ENCODE data around the gene ATXN1.
"Not testable (repeated sequence)": the region's sequence is repeated elsewhere in the genome, so short reads cannot be mapped to it uniquely, and the experiment has no call there.

ATXN1 gene

DNA sequence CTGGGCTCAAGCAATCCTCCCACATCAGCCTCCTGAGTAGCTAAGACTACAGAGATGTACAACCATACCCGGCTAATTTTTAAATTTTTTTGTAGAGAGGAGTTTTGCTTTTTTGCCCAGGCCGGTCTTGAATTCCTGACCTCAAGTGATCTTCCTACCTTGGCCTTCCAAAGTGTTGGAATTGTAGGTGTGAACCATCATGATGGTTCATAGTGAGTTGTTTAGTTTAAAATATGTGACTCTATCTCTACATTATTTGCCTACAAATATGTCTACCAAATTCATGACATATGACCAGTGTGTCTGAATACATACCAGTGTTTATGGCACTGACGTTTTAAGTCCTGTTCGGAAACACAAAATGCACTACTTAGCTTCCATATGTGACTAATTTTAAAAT, 367.9 kb downstream of the ATXN1 start:
- TF ChIP-seq, protein P1, sequence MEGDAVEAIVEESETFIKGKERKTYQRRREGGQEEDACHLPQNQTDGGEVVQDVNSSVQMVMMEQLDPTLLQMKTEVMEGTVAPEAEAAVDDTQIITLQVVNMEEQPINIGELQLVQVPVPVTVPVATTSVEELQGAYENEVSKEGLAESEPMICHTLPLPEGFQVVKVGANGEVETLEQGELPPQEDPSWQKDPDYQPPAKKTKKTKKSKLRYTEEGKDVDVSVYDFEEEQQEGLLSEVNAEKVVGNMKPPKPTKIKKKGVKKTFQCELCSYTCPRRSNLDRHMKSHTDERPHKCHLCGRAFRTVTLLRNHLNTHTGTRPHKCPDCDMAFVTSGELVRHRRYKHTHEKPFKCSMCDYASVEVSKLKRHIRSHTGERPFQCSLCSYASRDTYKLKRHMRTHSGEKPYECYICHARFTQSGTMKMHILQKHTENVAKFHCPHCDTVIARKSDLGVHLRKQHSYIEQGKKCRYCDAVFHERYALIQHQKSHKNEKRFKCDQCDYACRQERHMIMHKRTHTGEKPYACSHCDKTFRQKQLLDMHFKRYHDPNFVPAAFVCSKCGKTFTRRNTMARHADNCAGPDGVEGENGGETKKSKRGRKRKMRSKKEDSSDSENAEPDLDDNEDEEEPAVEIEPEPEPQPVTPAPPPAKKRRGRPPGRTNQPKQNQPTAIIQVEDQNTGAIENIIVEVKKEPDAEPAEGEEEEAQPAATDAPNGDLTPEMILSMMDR (IDR thresholded peaks at IDR 0.05; ENCODE audit: insufficient read depth, low read length, poor library complexity, severe bottlenecking): no peak
- no peak overlapping the region for H3K4me3 ChIP-seq (replicated peaks; ENCODE audit: low read depth, low read length)
- H3K36me3 ChIP-seq (ENCODE audit: control insufficient read depth, insufficient read depth, low read length): no peaks in the 10 kb centered on the region; the same call in 1 of the 2 replicates
- no peaks in the 10 kb centered on the region for H3K27me3 ChIP-seq (replicated peaks; ENCODE audit: control insufficient read depth, insufficient read depth, low read length)
- DNase-seq (ENCODE audit: extremely low read depth, insufficient read length): no peak

DNA sequence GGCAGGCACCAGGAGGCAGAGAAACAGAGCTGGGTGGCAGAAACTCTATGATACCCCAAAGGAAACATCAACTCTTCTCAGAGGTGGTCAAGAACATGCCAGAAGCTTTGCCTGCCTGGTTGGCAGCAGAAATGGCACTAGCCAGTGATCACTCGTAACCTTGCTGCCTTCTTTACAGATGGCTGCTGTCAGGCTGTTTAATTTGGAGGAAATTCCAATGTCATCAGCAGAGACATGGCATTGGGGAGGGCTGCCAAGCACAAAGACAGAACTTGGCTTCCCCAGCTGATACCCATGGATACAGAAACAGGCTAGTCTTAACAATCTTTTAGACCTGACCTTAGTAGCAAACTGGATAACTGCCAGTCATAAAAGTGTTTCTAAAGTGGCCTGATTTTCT, 369.2 kb downstream of the ATXN1 start:
- DNase-seq (ENCODE audit: extremely low read depth, insufficient read length): no peak
- TF ChIP-seq, protein P1 (IDR thresholded peaks at IDR 0.05; ENCODE audit: insufficient read depth, low read length, poor library complexity, severe bottlenecking): no peak
- H3K27me3 ChIP-seq (replicated peaks; ENCODE audit: control insufficient read depth, insufficient read depth, low read length): no peaks in the 10 kb centered on the region
- no peak overlapping the region for H3K4me3 ChIP-seq (replicated peaks; ENCODE audit: low read depth, low read length)
- no peaks in the 10 kb centered on the region; the same call in 1 of the 2 replicates for H3K36me3 ChIP-seq (ENCODE audit: control insufficient read depth, insufficient read depth, low read length)

DNA sequence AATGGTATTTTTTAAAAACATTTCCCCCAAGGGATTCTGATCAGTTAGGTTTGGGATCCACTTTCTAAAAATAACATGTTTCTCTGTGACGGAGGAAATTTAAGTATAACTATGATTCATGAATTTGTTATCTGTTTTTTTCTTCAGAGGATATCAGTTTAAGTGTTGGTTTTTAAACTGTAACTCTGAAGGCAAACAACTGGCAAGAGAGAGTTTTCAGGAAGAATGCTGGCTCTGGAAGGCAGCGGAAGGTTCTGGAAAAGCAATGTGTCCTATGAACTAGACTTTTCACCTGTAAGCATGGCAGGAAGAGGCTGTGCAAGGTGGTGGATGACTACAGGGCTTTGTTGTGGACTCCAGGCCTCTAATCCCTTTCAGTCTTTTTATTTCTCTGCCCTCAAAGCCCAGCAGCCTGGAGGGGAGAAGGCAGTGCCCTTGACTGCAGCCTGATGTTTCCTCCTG, 369.8 kb downstream of the ATXN1 start:
- Histone ChIP-seq H3K27me3 (replicated peaks; ENCODE audit: control insufficient read depth, insufficient read depth, low read length) (no peaks in the 10 kb centered on the region), H3K4me3 (replicated peaks; ENCODE audit: low read depth, low read length) (no peak overlapping the region), H3K36me3 (ENCODE audit: control insufficient read depth, insufficient read depth, low read length) (no peaks in the 10 kb centered on the region; the same call in 1 of the 2 replicates)
- DNase-seq (ENCODE audit: extremely low read depth, insufficient read length): no peak
- TF ChIP-seq, protein P1 (IDR thresholded peaks at IDR 0.05; ENCODE audit: insufficient read depth, low read length, poor library complexity, severe bottlenecking): no peak

DNA sequence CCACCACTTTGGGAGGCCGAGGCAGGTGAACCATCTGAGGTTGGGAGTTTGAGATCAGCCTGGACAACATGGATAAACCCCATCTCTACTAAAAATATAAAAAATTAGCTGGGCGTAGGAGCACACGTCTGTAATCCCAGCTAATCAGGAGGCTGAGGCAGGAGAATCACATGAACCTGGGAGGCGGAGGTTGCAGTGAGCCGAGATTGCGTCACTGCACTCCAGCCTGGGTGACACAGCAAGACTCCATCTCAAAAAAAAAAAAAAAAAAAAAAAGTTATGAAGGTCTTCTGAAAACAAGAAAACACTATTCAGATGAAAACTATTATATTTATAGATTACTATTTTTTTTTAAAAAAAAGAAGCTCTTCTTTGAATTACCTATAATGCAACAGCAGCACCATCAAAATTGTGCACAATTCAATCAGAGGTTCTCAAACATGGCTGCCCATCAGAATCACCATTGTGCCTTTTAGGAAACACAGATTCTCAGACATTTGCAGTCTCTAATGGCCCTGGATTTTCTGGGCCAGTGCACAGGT, 370.3 kb downstream of the ATXN1 start:
- H3K27me3 ChIP-seq (replicated peaks; ENCODE audit: control insufficient read depth, insufficient read depth, low read length); H3K4me3 ChIP-seq (replicated peaks; ENCODE audit: low read depth, low read length); DNase-seq (ENCODE audit: extremely low read depth, insufficient read length); H3K36me3 ChIP-seq (ENCODE audit: control insufficient read depth, insufficient read depth, low read length): not testable (repeated sequence)

DNA sequence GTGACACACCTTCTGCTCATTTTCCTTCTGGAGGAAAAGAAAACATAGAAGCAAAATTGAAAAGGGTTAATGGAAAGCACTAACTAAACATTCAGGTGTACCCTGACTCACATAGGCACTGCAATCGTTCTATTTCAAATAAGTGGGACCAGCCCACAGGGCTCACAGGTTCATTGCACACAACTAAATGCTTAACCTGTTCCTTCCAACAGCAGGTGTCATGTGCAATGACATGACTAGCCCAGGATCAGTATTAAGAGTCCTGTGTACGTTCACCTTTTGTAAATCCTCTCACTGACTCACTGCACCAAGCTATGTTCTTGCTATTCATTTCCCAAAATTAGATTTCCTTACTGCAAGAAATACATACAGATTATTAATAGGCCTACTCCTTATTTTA, 371.6 kb downstream of the ATXN1 start:
- no peak for DNase-seq (ENCODE audit: extremely low read depth, insufficient read length)
- H3K4me3 ChIP-seq (replicated peaks; ENCODE audit: low read depth, low read length): no peak overlapping the region
- TF ChIP-seq, protein P1 (IDR thresholded peaks at IDR 0.05; ENCODE audit: insufficient read depth, low read length, poor library complexity, severe bottlenecking): no peak
- H3K27me3 ChIP-seq (replicated peaks; ENCODE audit: control insufficient read depth, insufficient read depth, low read length): no peaks in the 10 kb centered on the region
- no peaks in the 10 kb centered on the region; the same call in 1 of the 2 replicates for H3K36me3 ChIP-seq (ENCODE audit: control insufficient read depth, insufficient read depth, low read length)

DNA sequence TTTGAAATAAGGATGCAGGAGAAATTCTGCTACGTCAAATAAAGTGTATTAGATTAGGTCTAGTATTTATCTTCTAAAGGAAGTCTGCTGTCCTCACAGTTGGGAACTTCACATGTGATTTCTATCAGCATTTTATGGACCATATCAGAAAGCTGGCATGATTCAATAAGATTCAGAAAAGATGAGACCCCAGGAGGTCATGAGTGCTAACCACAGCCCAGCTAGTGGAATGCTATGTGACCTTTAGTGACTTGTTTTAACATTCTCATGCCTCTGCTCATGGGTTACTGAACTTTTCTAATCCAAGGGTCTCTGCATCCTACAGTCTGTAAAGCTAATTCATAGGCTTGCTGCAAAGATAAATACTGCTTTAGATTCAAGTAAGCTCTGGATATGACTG, 372.8 kb downstream of the ATXN1 start:
- Histone ChIP-seq H3K36me3 (ENCODE audit: control insufficient read depth, insufficient read depth, low read length) (no peaks in the 10 kb centered on the region; the same call in 1 of the 2 replicates), H3K27me3 (replicated peaks; ENCODE audit: control insufficient read depth, insufficient read depth, low read length) (no peaks in the 10 kb centered on the region), H3K4me3 (replicated peaks; ENCODE audit: low read depth, low read length) (no peak overlapping the region)
- no peak for DNase-seq (ENCODE audit: extremely low read depth, insufficient read length)
- TF ChIP-seq, protein P1 (IDR thresholded peaks at IDR 0.05; ENCODE audit: insufficient read depth, low read length, poor library complexity, severe bottlenecking): no peak
